Ascending aorta (tissue), 2 donors: ENCODE measurements around the gene CFL1. TPM values are rescaled to one million over a fixed set of nuclear protein-coding genes. Genes with fewer than 3 reads are reported as not detected.

Source experiments
- DNase-seq, 2 donors: peaks; one replicate each; pipeline ENCODE4 v3.0.0-alpha.2; 2019; ENCODE audit warnings: low spot score in 2 of 2
- H3K27ac ChIP-seq, 2 donors: fragments of 200-600 bp; sonication (generic); one replicate each; pipeline ENCODE4 v1.5.1; 2016 to 2017; ENCODE audit warnings: mild to moderate bottlenecking in 1 of 2
- H3K27me3 ChIP-seq: fragments of 200-600 bp; sonication (generic); one replicate; pipeline ENCODE4 v1.5.1; 2017
- H3K36me3 ChIP-seq, 2 donors: fragments of 200-600 bp; sonication (generic); one replicate each; pipeline ENCODE4 v1.5.1; 2016
- H3K4me1 ChIP-seq, 2 donors: fragments of 200-600 bp; sonication (generic); one replicate each; pipeline ENCODE4 v1.5.1; 2016 to 2017; ENCODE audit warnings: mild to moderate bottlenecking in 1 of 2
- H3K4me3 ChIP-seq, 2 donors: fragments of 200-600 bp; sonication (generic); one replicate each; pipeline ENCODE4 v1.5.1; 2016 to 2017; ENCODE audit warnings: mild to moderate bottlenecking in 1 of 2
- H3K9me3 ChIP-seq, 2 donors: fragments of 200-600 bp; sonication (generic); one replicate each; pipeline ENCODE4 v1.5.1; 2016
- intact Hi-C: fragments of 100-400 bp; cut with DNase I; formaldehyde crosslinking; loops from one replicate; pipeline ENCODE4 v1.15.1; 2023
- total RNA-seq: library from RNA; depleted of rRNA; stranded (reverse); fragments of >200 nt; gene quantifications from one replicate; pipeline ENCODE4 v1.1.0, GENCODE V29; 2016
- TF ChIP-seq, protein P1 (sequence below), 3 experiments: fragments of 200-600 bp in 2 of 3; fragments of 450-650 bp in 1 of 3; sonication (generic) in 2 of 3; IDR thresholded peaks; one replicate each; pipeline ENCODE4 v1.5.1; 2016 to 2019; ENCODE audit warnings: antibody characterized with exemption in 3 of 3, mild to moderate bottlenecking in 1 of 3, moderate library complexity in 1 of 3

Gene CFL1
- total RNA-seq, 1 donor from 2014 or later = 974 TPM

GRCh38 chr11:65891219-65892136, 33.5 kb upstream of the CFL1 start:
- peak in 1 of 2 donors; percentile 72 for DNase-seq

GRCh38 chr11:65890324-65891218, 32.6 kb upstream of the CFL1 start, which contains the start of gene CCDC85B:
TSS of gene CCDC85B (plus strand) at chr11:65890673. CDS start at chr11:65890784, 111 bp downstream.
- intact Hi-C loops = loop anchor here (1.0 kb wide), 1 partner anchor 10 kb away; the partner anchor contains the start of gene FOSL1
- H3K4me1 ChIP-seq = peaks cover 20 to 34% of the 10 kb centered on the region in 2 donors
- peak within 1 kb of the TSS; percentile 82 to 85 for H3K4me3 ChIP-seq
- DNase-seq = peak; percentile 98 to 100
- peak within 1 kb of the TSS; percentile 98 for H3K27ac ChIP-seq
- H3K27me3 ChIP-seq = no peaks in the 10 kb centered on the region
- peaks cover 0 to 15% of the 10 kb centered on the region in 2 donors for H3K36me3 ChIP-seq
- H3K9me3 ChIP-seq = no peaks in the 10 kb centered on the region
- TF ChIP-seq, protein P1, sequence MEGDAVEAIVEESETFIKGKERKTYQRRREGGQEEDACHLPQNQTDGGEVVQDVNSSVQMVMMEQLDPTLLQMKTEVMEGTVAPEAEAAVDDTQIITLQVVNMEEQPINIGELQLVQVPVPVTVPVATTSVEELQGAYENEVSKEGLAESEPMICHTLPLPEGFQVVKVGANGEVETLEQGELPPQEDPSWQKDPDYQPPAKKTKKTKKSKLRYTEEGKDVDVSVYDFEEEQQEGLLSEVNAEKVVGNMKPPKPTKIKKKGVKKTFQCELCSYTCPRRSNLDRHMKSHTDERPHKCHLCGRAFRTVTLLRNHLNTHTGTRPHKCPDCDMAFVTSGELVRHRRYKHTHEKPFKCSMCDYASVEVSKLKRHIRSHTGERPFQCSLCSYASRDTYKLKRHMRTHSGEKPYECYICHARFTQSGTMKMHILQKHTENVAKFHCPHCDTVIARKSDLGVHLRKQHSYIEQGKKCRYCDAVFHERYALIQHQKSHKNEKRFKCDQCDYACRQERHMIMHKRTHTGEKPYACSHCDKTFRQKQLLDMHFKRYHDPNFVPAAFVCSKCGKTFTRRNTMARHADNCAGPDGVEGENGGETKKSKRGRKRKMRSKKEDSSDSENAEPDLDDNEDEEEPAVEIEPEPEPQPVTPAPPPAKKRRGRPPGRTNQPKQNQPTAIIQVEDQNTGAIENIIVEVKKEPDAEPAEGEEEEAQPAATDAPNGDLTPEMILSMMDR (IDR thresholded peaks at IDR 0.05) = peak in 1 of 3 experiments; percentile 29

More at GRCh38 chr11:65891219-65892136, 33.5 kb upstream of the CFL1 start:
- intact Hi-C loops = no loop called here
- Histone ChIP-seq H3K9me3 (no peaks in the 10 kb centered on the region), H3K4me3 (peak overlapping the region; percentile 82 to 85), H3K36me3 (peaks cover 0 to 6% of the 10 kb centered on the region in 2 donors), H3K27me3 (no peaks in the 10 kb centered on the region), H3K4me1 (peaks cover 20 to 34% of the 10 kb centered on the region in 2 donors), H3K27ac (peak overlapping the region; percentile 98)
- TF ChIP-seq, protein P1 (IDR thresholded peaks at IDR 0.05) = peak in 2 of 3 experiments; percentile 16 to 35

DNA sequence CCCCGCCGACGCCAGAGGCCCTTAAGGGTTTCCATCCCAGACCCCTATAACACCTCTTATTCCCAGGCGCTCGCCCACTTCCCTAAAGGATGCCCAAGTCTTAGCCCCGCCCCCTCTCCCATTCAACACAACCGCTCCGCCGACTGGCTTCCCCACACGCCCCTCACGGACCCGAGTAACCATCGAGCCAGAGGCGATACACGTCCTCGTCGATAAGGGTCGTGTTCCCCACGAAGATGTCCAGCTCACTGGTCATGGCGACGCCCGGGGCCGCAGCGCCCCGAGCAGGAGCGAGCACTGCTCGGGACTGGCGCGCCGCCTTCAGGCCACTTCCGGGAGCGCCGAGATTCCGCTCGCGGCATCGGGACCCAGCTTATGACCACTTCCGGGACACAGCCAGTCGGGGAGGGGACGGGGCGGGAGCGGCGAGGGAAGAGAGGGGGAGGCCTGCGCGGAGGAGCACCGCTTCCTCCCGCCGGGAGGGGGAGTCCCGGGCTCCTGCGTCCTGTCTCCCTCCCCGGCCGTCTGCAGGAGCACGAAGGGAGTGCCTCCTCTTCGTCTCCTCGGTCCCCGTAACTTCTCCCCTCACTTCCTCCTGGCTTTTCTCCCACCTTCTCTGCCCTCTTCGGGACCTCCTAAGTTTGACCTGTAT, 30.3 kb upstream of the CFL1 start, which contains the start of gene FIBP:
TSS of gene FIBP (minus strand) at position 309 of the 652 bp plus-strand sequence. CDS start at position 256, 53 bp downstream.
- intact Hi-C loops = loop anchor here (1.0 to 5.0 kb wide), 6 partner anchors 15 to 179 kb away; partner anchors contain the start of genes BANF1, C11orf68, DRAP1 and EIF1AD
- Histone ChIP-seq H3K27me3 (no peaks in the 10 kb centered on the region), H3K36me3 (peaks cover 10 to 31% of the 10 kb centered on the region in 2 donors), H3K4me1 (peaks cover 20 to 28% of the 10 kb centered on the region in 2 donors), H3K27ac (peak within 1 kb of the TSS; percentile 98), H3K4me3 (peak within 1 kb of the TSS; percentile 82 to 85), H3K9me3 (no peaks in the 10 kb centered on the region)
- DNase-seq = peak; percentile 90 to 99
- TF ChIP-seq, protein P1 (IDR thresholded peaks at IDR 0.05) = peak; percentile 84 to 98 (median 96)

DNA sequence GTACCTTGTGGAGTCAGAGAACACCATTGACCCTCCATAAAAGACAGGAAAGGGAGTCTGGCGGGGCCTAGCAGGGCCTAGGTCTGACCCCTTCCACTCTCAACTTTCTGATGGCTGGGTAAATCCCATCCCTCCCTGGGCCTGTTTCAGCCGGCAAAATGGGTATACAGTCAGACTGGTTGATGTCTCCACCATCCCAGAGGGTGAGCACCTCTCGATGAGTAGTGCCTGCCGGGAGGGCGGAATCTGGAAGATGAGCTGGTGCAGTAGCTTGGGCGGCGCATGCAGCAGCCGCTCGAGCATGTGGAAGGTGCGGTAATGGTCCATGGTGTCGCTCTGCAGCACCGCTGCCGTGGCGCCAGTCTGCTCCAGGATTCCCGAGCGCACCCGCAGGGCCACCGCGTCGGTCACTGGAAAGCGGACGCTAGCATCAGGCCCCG, 29.8 kb upstream of the CFL1 start:
- peak overlapping the region; percentile 82 to 85 for H3K4me3 ChIP-seq
- no peak for DNase-seq
- H3K27me3 ChIP-seq = no peaks in the 10 kb centered on the region
- H3K9me3 ChIP-seq = no peaks in the 10 kb centered on the region
- peak overlapping the region; percentile 98 for H3K27ac ChIP-seq
- intact Hi-C loops = loop anchor here (1.0 to 5.0 kb wide), 6 partner anchors 14 to 180 kb away; partner anchors contain the start of genes BANF1, C11orf68, DRAP1 and EIF1AD
- peaks cover 15 to 23% of the 10 kb centered on the region in 2 donors for H3K4me1 ChIP-seq
- H3K36me3 ChIP-seq = peaks cover 13 to 36% of the 10 kb centered on the region in 2 donors
- TF ChIP-seq, protein P1 (IDR thresholded peaks at IDR 0.05) = no peak
